GM23338 (cell line): ENCODE data around the gene NEDD4. TPM values are rescaled to one million over a fixed set of nuclear protein-coding genes. Genes with fewer than 3 reads are reported as not detected.

Experiments
- ATAC-seq: fragments of 200-7000 bp; cut with Tn5 transposase; 3 replicates; pipeline ENCODE4 v1.9.1; 2020
- DNase-seq: peaks from one replicate; pipeline ENCODE4 v3.0.0-alpha.2; 2015; ENCODE audit warnings: low spot score
- H2AFZ ChIP-seq: fragments of 200-600 bp; sonication (generic); 2 replicates; pipeline ENCODE4 v1.8.0; 2016; ENCODE audit warnings: antibody characterized with exemption, mild to moderate bottlenecking, moderate library complexity
- H3F3A ChIP-seq: fragments of 200-600 bp; sonication (generic); replicated peaks from 2 replicates; pipeline ENCODE4 v1.8.0; 2017; ENCODE audit warnings: antibody characterized with exemption, mixed run types, low read depth
- H3K27ac ChIP-seq: fragments of 200-600 bp; sonication (generic); 2 replicates; pipeline ENCODE4 v1.6.1; 2016; ENCODE audit warnings: low read depth
- H3K27me3 ChIP-seq: fragments of 200-600 bp; sonication (generic); 2 replicates; pipeline ENCODE4 v1.8.0; 2016; ENCODE audit warnings: mild to moderate bottlenecking, mixed run types, moderate library complexity; ENCODE audit not compliant: insufficient read depth
- H3K36me3 ChIP-seq: fragments of 200-600 bp; sonication (generic); 2 replicates; pipeline ENCODE4 v1.8.0; 2016; ENCODE audit warnings: mild to moderate bottlenecking; ENCODE audit not compliant: insufficient read depth
- H3K4me1 ChIP-seq: fragments of 200-600 bp; sonication (generic); 2 replicates; pipeline ENCODE4 v1.8.0; 2016; ENCODE audit warnings: mild to moderate bottlenecking, moderate library complexity; ENCODE audit not compliant: insufficient read depth
- H3K4me2 ChIP-seq: fragments of 200-600 bp; sonication (generic); 2 replicates; pipeline ENCODE4 v1.7.1; 2017; ENCODE audit warnings: mixed run types
- H3K4me3 ChIP-seq: fragments of 200-600 bp; sonication (generic); 2 replicates; pipeline ENCODE4 v1.6.1; 2016; ENCODE audit warnings: mixed run types
- H3K79me2 ChIP-seq: fragments of 200-600 bp; sonication (generic); replicated peaks from 2 replicates; pipeline ENCODE4 v1.8.0; 2017; ENCODE audit warnings: mild to moderate bottlenecking; ENCODE audit not compliant: insufficient read depth
- H3K9me2 ChIP-seq: fragments of 200-600 bp; sonication (generic); 2 replicates; pipeline ENCODE4 v1.8.0; 2017; ENCODE audit not compliant: insufficient read depth
- H4K20me1 ChIP-seq: fragments of 200-600 bp; sonication (generic); replicated peaks from 2 replicates; pipeline ENCODE4 v1.8.0; 2017; ENCODE audit warnings: mild to moderate bottlenecking; ENCODE audit not compliant: insufficient read depth
- H3K27ac Mint-ChIP-seq: 2 replicates; pipeline ENCODE4 v1.8.0; 2020; ENCODE audit warnings: inconsistent platforms, mild to moderate bottlenecking, moderate library complexity, mixed read lengths
- H3K27me3 Mint-ChIP-seq: 3 replicates; pipeline ENCODE4 v1.8.0; 2022; ENCODE audit warnings: low read depth, mild to moderate bottlenecking, moderate library complexity, mixed read lengths, inconsistent platforms; ENCODE audit not compliant: insufficient read depth, poor library complexity
- H3K36me3 Mint-ChIP-seq: 3 replicates; pipeline ENCODE4 v1.8.0; 2021; ENCODE audit warnings: low read depth, mild to moderate bottlenecking, inconsistent platforms, moderate library complexity, mixed read lengths
- H3K4me1 Mint-ChIP-seq: 3 replicates; pipeline ENCODE4 v1.8.0; 2020; ENCODE audit warnings: mild to moderate bottlenecking, inconsistent platforms, mixed read lengths
- H3K4me3 Mint-ChIP-seq: 3 replicates; pipeline ENCODE4 v1.8.0; 2021; ENCODE audit warnings: moderate library complexity, mild to moderate bottlenecking, inconsistent platforms, mixed read lengths
- H3K9me3 Mint-ChIP-seq: 3 replicates; pipeline ENCODE4 v1.8.0; 2020; ENCODE audit warnings: moderate library complexity, mild to moderate bottlenecking, inconsistent platforms, mixed read lengths
- CREB1 ChIP-seq: fragments of 250-450 bp; sonication (Bioruptor Pico); IDR thresholded peaks from 2 replicates; pipeline ENCODE4 v1.5.0; 2020; ENCODE audit warnings: low read depth, mild to moderate bottlenecking, moderate library complexity
- EZH2 ChIP-seq: fragments of 200-600 bp; sonication (generic); IDR thresholded peaks from one replicate; pipeline ENCODE4 v1.8.0; 2017; ENCODE audit warnings: antibody characterized with exemption, mild to moderate bottlenecking, low read depth; ENCODE audit not compliant: unreplicated experiment
- JUNB ChIP-seq: IDR thresholded peaks from one replicate; pipeline ENCODE4 v1.6.1; 2016; ENCODE audit warnings: antibody characterized with exemption; ENCODE audit not compliant: unreplicated experiment
- NANOG ChIP-seq: IDR thresholded peaks from 2 replicates; pipeline ENCODE4 v1.6.1; 2016; ENCODE audit warnings: antibody characterized with exemption, borderline replicate concordance
- POLR2AphosphoS5 ChIP-seq: IDR thresholded peaks from 2 replicates; pipeline ENCODE4 v1.6.1; 2016; ENCODE audit warnings: antibody characterized with exemption, low read depth
- STAT1 ChIP-seq: IDR thresholded peaks from one replicate; pipeline ENCODE4 v1.6.1; 2016; ENCODE audit warnings: antibody characterized with exemption; ENCODE audit not compliant: unreplicated experiment
- ZNF114 ChIP-seq: fragments of 250-450 bp; sonication (Bioruptor Pico); IDR thresholded peaks from 2 replicates; pipeline ENCODE4 v1.5.0; 2020; ENCODE audit warnings: mild to moderate bottlenecking, moderate library complexity
- ZNF331 ChIP-seq: fragments of 250-450 bp; sonication (Bioruptor Pico); IDR thresholded peaks from 2 replicates; pipeline ENCODE4 v1.5.0; 2020; ENCODE audit warnings: low read depth, mild to moderate bottlenecking, moderate library complexity
- polyA plus RNA-seq: library from polyadenylated mRNA; unstranded; fragments of >200 nt; fragmentation: Nextera tagmentation; extraction: Ambion mirVana; gene quantifications from 2 replicates; pipeline ENCODE4 v1.2.1, GENCODE V29; 2016
- total RNA-seq: library from RNA; depleted of rRNA; stranded (reverse); fragments of >200 nt; shearing (Covaris generic); gene quantifications from 2 replicates; pipeline ENCODE4 v1.2.3, GENCODE V29; 2014
- TF ChIP-seq, protein P1 (sequence below), 2 experiments: fragments of 200-600 bp in 1 of 2; sonication (generic) in 1 of 2; conservative IDR thresholded peaks; 2 replicates each; pipeline versions ENCODE4 v1.5.1 to v1.6.1; 2016 to 2017; ENCODE audit warnings: antibody characterized with exemption in 2 of 2, low read depth in 2 of 2, mild to moderate bottlenecking in 2 of 2, moderate library complexity in 1 of 2
- TF ChIP-seq, protein P2 (sequence below): fragments of 250-450 bp; sonication (Bioruptor Pico); IDR thresholded peaks from 2 replicates; pipeline ENCODE4 v1.5.0; 2020; ENCODE audit warnings: mild to moderate bottlenecking, moderate library complexity
- TF ChIP-seq, protein P3 (sequence below): IDR thresholded peaks from 2 replicates; pipeline ENCODE4 v1.6.1; 2016; ENCODE audit warnings: antibody characterized with exemption

The NEDD4 gene
- total and polyA plus RNA-seq, 2 experiments from 2014 or later: 2.1 to 7.2 TPM

DNA sequence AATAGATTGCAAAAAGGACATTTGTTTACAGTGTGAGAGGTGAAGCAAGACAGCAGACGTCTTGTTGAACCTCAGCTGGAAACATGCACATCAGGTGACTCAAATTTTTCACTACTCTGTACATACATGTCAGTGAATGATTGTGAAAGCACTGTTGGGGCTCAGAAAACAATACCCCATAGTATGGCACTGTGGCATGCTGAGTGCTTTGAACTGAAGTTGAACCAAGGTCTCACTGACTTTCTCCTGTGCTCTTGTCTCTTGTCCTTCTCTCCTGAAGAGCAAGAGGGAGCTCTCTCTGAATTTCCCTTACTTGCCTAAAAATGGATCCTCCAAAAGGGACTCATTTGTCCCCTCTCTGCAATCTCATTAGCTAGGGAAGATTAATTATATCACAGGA lies 24.5 kb upstream of the NEDD4 start:
- Histone ChIP-seq H3K4me1 (no peaks in the 10 kb centered on the region), H3F3A (no peaks in the 10 kb centered on the region), H3K79me2 (no peaks in the 10 kb centered on the region), H3K4me2 (no peak overlapping the region), H3K27me3 (no peaks in the 10 kb centered on the region), H4K20me1 (no peaks in the 10 kb centered on the region), H3K27ac (no peak overlapping the region), H3K36me3 (no peaks in the 10 kb centered on the region), H3K4me3 (no peak overlapping the region), H2AFZ (peak overlapping the region; percentile 86; the same call in 1 of the 2 replicates), H3K9me2 (0 out of 2 replicates have a peak, but pooled peaks cover 5% of the 10 kb centered on the region)
- Mint-ChIP-seq H3K9me3 (peaks cover 33% of the 10 kb centered on the region), H3K27me3 (peaks cover 6% of the 10 kb centered on the region), H3K4me1 (no peaks in the 10 kb centered on the region), H3K36me3 (peaks cover 18% of the 10 kb centered on the region; the same call in 2 of the 3 replicates), H3K27ac (no peak overlapping the region), H3K4me3 (no peak overlapping the region)
- ATAC-seq (peak; percentile 54), DNase-seq (peak; percentile 28)
- TF ChIP-seq CREB1 (CRISPR knock-in tag) (no peak), EZH2 (no peak)
- TF ChIP-seq, protein P1, sequence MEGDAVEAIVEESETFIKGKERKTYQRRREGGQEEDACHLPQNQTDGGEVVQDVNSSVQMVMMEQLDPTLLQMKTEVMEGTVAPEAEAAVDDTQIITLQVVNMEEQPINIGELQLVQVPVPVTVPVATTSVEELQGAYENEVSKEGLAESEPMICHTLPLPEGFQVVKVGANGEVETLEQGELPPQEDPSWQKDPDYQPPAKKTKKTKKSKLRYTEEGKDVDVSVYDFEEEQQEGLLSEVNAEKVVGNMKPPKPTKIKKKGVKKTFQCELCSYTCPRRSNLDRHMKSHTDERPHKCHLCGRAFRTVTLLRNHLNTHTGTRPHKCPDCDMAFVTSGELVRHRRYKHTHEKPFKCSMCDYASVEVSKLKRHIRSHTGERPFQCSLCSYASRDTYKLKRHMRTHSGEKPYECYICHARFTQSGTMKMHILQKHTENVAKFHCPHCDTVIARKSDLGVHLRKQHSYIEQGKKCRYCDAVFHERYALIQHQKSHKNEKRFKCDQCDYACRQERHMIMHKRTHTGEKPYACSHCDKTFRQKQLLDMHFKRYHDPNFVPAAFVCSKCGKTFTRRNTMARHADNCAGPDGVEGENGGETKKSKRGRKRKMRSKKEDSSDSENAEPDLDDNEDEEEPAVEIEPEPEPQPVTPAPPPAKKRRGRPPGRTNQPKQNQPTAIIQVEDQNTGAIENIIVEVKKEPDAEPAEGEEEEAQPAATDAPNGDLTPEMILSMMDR (conservative IDR thresholded peaks at IDR 0.05; ENCODE audit: low read depth in 2 of 2): peak; percentile 36 to 44

- no peak for ATAC-seq
- H3F3A ChIP-seq: no peaks in the 10 kb centered on the region
- Mint-ChIP-seq H3K27ac (no peak overlapping the region), H3K36me3 (peaks cover 19% of the 10 kb centered on the region; the same call in 2 of the 3 replicates), H3K9me3 (peaks cover 34% of the 10 kb centered on the region), H3K27me3 (peaks cover 6% of the 10 kb centered on the region), H3K4me1 (no peaks in the 10 kb centered on the region), H3K4me3 (no peak overlapping the region)
- no peak for DNase-seq
- H4K20me1 ChIP-seq: no peaks in the 10 kb centered on the region
- no peak overlapping the region for H3K27ac ChIP-seq
- H3K4me1 ChIP-seq: no peaks in the 10 kb centered on the region
- H3K4me2 ChIP-seq: no peak overlapping the region
- H3K36me3 ChIP-seq: no peaks in the 10 kb centered on the region
- H3K27me3 ChIP-seq: no peaks in the 10 kb centered on the region
- 0 out of 2 replicates have a peak, but pooled peaks cover 5% of the 10 kb centered on the region for H3K9me2 ChIP-seq
- no peak overlapping the region for H3K4me3 ChIP-seq
- H3K79me2 ChIP-seq: no peaks in the 10 kb centered on the region
- peak overlapping the region; percentile 86; the same call in 1 of the 2 replicates for H2AFZ ChIP-seq
- TF ChIP-seq POLR2AphosphoS5 (no peak), ZNF114 (CRISPR knock-in tag) (no peak), STAT1 (no peak), NANOG (no peak), EZH2 (no peak), JUNB (no peak), ZNF331 (no peak), CREB1 (CRISPR knock-in tag) (no peak)
- TF ChIP-seq, protein P1 (conservative IDR thresholded peaks at IDR 0.05; ENCODE audit: low read depth in 2 of 2): no peak
- TF ChIP-seq, protein P2, sequence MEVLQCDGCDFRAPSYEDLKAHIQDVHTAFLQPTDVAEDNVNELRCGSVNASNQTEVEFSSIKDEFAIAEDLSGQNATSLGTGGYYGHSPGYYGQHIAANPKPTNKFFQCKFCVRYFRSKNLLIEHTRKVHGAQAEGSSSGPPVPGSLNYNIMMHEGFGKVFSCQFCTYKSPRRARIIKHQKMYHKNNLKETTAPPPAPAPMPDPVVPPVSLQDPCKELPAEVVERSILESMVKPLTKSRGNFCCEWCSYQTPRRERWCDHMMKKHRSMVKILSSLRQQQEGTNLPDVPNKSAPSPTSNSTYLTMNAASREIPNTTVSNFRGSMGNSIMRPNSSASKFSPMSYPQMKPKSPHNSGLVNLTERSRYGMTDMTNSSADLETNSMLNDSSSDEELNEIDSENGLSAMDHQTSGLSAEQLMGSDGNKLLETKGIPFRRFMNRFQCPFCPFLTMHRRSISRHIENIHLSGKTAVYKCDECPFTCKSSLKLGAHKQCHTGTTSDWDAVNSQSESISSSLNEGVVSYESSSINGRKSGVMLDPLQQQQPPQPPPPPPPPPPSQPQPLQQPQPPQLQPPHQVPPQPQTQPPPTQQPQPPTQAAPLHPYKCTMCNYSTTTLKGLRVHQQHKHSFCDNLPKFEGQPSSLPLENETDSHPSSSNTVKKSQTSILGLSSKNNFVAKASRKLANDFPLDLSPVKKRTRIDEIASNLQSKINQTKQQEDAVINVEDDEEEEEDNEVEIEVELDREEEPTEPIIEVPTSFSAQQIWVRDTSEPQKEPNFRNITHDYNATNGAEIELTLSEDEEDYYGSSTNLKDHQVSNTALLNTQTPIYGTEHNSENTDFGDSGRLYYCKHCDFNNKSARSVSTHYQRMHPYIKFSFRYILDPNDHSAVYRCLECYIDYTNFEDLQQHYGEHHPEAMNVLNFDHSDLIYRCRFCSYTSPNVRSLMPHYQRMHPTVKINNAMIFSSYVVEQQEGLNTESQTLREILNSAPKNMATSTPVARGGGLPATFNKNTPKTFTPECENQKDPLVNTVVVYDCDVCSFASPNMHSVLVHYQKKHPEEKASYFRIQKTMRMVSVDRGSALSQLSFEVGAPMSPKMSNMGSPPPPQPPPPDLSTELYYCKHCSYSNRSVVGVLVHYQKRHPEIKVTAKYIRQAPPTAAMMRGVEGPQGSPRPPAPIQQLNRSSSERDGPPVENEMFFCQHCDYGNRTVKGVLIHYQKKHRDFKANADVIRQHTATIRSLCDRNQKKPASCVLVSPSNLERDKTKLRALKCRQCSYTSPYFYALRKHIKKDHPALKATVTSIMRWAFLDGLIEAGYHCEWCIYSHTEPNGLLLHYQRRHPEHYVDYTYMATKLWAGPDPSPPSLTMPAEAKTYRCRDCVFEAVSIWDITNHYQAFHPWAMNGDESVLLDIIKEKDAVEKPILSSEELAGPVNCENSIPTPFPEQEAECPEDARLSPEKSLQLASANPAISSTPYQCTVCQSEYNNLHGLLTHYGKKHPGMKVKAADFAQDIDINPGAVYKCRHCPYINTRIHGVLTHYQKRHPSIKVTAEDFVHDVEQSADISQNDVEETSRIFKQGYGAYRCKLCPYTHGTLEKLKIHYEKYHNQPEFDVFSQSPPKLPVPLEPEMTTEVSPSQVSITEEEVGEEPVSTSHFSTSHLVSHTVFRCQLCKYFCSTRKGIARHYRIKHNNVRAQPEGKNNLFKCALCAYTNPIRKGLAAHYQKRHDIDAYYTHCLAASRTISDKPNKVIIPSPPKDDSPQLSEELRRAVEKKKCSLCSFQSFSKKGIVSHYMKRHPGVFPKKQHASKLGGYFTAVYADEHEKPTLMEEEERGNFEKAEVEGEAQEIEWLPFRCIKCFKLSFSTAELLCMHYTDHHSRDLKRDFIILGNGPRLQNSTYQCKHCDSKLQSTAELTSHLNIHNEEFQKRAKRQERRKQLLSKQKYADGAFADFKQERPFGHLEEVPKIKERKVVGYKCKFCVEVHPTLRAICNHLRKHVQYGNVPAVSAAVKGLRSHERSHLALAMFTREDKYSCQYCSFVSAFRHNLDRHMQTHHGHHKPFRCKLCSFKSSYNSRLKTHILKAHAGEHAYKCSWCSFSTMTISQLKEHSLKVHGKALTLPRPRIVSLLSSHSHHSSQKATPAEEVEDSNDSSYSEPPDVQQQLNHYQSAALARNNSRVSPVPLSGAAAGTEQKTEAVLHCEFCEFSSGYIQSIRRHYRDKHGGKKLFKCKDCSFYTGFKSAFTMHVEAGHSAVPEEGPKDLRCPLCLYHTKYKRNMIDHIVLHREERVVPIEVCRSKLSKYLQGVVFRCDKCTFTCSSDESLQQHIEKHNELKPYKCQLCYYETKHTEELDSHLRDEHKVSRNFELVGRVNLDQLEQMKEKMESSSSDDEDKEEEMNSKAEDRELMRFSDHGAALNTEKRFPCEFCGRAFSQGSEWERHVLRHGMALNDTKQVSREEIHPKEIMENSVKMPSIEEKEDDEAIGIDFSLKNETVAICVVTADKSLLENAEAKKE (CRISPR knock-in tag): no peak
- TF ChIP-seq, protein P3, sequence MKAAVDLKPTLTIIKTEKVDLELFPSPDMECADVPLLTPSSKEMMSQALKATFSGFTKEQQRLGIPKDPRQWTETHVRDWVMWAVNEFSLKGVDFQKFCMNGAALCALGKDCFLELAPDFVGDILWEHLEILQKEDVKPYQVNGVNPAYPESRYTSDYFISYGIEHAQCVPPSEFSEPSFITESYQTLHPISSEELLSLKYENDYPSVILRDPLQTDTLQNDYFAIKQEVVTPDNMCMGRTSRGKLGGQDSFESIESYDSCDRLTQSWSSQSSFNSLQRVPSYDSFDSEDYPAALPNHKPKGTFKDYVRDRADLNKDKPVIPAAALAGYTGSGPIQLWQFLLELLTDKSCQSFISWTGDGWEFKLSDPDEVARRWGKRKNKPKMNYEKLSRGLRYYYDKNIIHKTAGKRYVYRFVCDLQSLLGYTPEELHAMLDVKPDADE: no peak
Measured at GRCh38 chr15:56017511-56017910, 24.1 kb upstream of the NEDD4 start.
